Thyroid gland (tissue), 4 donors: ENCODE results near the gene ZGPAT.

Experiments
- CTCF ChIP-seq, 6 experiments: fragments of 200-600 bp in 3 of 6; fragments of 450-650 bp in 3 of 6; sonication (generic) in 3 of 6; IDR thresholded peaks; one replicate each; pipeline ENCODE4 v1.5.1; 2016 to 2019; ENCODE audit warnings: antibody characterized with exemption in 6 of 6, mild to moderate bottlenecking in 2 of 6, inconsistent platforms in 1 of 6, moderate library complexity in 1 of 6
- POLR2A ChIP-seq, 2 donors: fragments of 450-650 bp; IDR thresholded peaks; one replicate each; pipeline ENCODE4 v1.6.1; 2017; ENCODE audit warnings: antibody characterized with exemption in 2 of 2, mild to moderate bottlenecking in 2 of 2, moderate library complexity in 1 of 2

- TF ChIP-seq CTCF (IDR thresholded peaks at IDR 0.05) (no peak), POLR2A (IDR thresholded peaks at IDR 0.05) (no peak)
Observed at GRCh38 chr20:63777614-63778013, 69.8 kb downstream of the ZGPAT start.
